Putamen (tissue), 1 donor: ENCODE data around the gene INPP5B.
"Not testable (repeated sequence)": the region's sequence is repeated elsewhere in the genome, so short reads cannot be mapped to it uniquely, and the experiment has no call there.

Experiments used
- DNase-seq: peaks from one replicate; pipeline ENCODE4 v3.0.0-alpha.2; 2016; ENCODE audit warnings: low spot score

INPP5B gene

DNA sequence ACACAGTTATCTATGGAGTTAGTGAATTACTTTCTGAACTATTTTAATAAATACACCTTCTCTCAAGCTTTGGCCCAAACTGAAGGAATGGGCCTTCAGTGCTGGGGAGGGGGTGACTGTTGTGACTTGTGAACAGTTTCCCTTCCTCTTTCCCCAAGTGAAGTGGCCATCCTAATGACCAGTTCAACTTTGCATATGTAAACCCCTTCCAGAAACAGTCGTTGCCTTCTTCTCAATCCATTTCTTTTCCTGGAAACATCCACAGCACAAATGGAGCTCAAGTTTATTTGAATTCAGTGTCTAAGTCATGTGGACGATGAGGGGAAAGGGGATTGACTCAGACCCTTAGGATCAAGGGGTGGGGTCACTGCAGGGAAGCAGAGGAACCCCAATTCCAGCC lies 1.3 kb upstream of the INPP5B start:
- no peak for DNase-seq

DNA sequence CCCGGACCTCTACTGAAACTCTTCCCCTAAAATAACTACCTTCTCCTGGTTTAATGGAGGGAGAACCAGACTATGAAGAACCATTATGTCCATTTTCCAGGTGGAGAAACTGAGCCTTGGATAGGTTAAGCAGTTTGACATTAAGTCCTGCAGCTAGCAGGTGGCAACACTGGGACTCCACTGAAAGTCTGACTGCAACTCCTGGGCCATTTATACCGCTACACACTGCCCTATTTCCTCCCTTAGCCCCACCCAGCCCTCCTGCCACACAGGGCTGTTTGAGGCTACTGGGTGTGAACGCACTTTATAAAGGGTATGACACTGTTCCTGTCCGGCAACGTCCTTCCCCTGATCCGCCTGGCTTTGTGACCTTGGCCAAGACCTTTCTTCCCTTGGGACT lies 511 bp upstream of the INPP5B start:
- DNase-seq = no peak

DNA sequence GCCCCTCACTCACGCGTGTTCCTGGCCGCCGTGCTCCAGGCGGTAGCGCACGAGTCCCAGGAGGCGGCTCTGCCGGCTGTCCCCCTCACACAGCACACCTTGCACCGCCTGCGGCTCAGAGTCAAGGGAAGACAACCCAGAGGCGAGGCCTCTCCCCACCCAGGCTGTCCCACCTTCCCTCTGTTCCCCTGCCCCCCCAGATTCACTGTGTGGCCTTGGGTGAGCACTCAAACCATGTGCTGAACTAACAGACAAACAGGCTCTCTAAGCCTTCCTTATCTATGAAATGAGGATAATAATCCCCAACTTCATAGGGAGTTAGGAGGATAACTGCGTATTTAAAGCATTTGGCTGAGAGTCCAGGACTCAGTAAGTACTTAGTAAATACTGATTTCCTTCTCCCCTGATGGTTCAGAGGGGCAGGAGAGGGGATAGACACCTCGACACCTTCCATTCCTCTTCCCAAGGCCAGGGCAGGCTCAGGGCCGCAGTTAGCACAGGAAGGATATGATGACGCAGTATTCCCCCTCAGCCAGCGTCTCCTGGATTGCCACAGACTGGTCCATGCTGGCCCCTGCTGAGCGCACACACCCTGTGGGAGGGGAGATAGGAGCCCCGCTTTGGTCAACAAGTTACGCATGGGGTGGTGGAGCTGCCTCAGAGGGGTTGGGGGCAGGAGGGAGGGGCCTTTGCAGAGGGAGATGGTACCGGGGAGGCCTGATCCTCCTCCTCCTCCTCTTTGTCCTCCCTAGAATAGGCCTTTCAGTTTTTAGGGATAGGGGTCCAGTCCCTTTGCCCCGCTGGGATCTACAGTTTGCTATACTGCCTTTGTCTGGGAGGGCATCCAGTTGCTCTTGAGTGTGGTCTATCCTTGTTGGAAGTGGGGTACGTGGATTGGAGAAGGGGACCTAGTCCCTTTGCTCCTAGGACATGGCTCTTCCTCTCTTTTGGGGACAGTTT lies 830 bp downstream of the INPP5B start:
- no peak for DNase-seq

DNA sequence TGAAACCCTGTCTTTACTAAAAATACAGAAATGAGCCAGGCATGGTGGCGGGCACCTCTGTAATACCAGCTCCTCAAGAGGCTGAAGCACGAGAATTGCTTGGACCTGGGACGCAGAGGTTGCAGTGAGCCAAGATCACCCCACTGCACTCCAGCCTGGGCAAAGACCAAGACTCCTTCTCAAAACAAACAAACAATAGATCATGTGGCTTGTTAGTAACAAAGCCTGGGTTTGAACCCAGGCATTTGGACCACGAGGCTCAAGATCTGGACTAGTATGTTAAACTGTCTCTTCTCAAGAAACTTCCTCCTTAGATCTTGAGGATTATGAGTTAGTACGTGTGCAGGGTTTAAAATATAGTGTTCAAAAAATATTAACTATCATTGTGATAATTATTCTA lies 1.6 kb downstream of the INPP5B start:
- DNase-seq = no peak

DNA sequence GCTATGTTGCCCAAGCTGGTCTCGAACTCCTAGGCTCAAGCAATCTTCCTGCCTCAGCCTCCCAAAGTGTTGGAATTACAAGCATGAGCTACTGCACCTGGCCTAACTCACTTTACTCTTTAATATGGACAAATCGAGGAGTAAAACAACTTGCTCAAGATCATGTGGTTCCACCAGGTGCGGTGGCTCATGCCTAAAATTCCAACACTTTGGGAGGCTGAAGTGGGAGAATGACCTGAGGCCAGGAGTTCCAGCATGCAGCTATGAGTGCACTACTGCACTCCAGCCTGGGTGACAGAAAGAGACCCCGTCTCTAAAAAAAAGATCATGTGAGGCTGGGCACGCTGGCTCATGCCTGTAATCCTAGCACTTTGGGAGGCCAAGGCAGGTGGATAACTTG lies 2.0 kb downstream of the INPP5B start:
- no peak for DNase-seq

DNA sequence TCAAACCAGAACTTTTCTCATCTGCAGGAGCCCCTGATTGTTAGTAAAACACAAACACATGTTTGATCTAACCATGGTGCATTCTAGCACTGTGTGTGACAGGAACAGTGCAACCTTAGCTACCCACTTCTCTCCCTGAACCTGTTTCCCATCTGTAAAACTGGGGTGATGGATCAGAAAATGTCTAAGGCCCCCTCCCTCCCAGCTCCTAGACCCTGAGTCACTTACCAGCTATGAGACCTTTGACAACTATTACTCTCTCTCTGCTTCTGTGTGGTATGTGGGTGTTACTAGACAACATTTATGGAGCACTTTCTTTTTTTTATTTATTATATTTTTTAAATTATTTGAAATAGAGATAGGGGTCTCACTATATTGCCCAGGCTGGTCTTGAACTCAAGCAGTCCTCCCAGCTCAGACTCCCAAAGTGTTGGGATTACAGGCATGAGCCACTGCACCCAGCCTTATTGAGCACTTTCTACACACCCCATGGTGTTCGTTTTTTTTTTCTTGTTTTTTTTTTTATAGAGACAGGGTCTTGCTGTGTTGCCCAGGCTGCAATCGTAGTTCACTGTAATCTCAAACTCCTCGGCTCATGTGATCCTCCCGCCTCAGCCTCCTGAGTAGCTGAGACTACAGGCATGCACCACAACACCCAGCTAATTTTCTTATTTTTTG lies 2.6 kb downstream of the INPP5B start:
- no peak for DNase-seq

DNA sequence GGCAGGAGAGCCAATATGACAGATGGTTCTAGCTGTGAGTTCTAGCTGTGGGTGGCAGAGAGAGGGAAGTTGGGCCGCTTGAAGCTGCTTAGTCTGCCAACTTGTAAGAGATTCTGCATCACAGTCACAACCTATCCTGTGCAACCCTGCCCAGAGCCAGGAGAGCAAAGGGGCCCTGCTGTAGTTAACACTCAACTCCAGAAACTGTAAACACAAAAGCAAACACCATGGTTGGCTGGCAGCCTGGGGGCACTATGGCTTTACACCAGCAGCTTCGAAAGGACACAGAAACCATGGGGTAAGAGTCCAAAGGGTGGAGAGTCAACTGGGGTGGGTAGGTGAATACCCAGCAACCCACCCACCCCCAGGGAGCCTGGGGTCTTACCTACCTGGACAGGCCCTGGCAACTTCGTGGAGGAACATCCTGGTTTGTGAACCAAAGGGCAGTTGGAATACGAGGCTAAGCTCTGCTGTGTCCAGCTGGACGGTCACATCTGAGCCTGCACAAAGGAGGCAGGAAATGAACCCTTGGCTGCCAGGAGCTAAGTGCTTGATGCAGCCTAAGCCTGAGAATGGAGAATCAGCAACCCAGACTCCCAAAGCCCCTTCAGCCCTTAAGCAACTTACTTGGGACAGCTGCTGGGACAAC lies 6.4 kb downstream of the INPP5B start:
- DNase-seq = no peak

DNA sequence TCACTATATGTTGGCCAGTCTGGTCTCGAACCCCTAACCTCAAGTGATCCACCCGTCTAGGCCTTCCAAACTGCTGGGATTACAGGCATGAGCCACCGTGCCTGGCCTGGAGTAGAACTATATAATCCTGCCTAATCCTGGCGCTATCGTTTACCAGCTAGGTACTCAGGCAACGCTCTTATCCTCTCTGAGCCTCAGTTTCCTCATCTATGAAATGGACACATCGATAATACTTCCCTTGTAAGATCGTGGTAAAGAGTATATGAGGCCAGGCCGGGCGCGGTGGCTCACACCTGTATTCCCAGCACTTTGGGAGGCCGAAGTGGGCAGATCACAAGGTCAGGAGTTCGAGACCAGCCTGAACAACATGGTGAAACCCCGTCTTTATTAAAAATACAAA lies 10.1 kb downstream of the INPP5B start:
- DNase-seq = not testable (repeated sequence)

DNA sequence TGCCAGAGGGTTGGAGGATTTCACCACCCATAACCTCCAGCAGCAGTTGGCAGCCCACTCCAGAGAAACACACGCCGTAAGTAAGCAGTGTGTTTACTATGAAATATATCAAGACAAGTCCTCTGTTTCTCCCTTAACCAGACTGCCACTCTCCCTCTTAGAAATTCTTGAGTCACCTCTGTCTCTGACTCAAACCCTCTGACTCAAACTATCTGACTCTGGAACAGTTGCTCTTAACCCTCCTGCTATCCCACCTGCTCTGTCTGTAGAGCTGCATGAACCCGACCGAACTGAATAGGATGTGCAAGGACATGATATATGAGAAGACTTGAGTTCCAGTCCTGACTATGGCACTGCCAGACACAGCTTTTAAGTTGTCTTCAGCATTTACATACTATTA lies 14.1 kb downstream of the INPP5B start:
- no peak for DNase-seq

DNA sequence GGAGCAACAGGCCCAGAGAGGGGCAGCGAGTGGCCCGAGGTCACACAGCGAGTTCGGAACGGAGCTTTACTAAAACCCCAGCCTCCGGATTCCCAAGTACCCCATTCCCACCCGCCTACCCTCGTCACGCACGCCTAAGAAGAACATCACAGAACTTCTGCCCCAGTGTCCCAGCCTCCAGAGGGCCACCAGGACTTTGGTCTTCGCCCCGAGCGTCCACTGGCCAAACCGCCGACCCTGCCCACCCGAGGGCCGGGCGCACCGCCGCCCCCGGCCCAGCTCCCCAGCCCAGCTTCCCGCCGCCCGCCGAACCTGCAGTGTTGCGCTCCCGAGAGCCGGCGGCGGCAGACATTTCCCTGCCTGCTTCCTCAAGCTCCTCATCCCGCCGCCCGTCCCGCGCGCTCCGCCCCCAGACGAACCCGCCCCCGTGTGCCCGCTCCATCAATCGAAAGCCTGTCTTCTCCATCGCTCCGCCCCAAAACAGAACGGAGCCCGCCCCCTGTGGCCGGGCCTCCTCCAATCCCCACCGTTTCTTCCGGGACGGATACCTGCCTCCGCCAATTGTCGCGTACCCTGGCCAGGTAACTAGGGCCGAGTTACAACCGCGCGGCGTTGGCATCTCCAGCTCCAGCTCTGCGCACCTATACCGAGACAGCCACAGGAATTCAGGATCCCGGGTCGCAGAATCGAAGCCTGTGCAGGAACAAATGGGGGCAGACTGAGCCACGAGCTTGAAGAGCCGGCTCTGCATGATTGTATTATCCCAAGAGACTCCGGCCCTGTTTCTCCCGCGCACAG lies 15.3 kb downstream of the INPP5B start:
- peak; percentile 94 for DNase-seq

DNA sequence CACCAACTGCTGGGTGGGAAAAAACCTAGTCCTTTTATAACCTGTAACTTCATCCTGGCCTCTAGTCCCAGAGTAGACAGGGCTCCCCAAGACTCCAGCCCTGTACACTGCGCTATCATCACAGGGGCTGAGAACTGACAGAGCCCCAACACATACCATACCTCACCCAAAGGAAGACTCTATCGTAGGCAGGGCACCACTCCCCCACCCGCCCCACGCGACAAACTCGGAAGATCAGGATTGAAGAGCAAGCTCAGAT lies 15.8 kb downstream of the INPP5B start:
- DNase-seq = no peak

DNA sequence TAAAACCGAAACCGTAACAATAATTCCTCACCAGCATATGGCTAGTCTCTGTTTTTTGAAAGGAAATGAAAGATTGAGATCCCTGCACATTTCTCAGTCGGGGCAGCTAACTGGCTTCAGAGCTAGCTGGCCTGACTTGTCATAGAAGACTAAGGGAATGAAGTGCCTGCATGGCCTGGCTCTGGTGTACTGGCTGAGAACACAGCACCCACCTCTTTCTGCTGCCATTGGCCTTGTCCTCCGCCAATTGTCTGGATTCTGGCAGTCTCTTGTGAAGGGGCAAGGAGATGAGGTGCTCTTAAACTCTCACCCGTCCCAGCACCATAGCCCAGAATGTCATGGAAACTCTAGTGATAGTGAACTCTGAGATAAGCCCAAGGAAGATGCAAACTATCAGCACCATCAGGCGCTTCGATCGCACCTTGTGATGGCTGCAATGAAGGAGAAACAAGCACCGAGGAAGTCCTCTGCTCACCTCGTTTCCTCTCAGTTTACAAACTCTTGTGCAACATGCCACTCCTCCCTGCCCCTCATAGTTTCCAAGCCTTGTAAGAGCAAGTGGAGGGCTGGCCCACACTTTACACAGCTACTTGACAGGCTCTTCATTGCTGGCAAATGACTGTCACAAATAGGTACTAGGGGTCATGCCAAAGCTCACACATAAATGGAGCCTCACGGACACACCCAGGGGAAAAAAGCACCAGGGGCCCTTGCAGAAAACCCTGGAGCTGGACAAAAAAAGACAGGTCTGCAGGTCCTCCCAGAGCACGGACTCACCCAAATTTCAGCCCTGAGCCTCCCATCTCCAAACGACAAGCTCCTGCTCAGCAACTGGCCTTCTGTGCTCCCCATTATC lies 16.4 kb downstream of the INPP5B start:
- no peak for DNase-seq

DNA sequence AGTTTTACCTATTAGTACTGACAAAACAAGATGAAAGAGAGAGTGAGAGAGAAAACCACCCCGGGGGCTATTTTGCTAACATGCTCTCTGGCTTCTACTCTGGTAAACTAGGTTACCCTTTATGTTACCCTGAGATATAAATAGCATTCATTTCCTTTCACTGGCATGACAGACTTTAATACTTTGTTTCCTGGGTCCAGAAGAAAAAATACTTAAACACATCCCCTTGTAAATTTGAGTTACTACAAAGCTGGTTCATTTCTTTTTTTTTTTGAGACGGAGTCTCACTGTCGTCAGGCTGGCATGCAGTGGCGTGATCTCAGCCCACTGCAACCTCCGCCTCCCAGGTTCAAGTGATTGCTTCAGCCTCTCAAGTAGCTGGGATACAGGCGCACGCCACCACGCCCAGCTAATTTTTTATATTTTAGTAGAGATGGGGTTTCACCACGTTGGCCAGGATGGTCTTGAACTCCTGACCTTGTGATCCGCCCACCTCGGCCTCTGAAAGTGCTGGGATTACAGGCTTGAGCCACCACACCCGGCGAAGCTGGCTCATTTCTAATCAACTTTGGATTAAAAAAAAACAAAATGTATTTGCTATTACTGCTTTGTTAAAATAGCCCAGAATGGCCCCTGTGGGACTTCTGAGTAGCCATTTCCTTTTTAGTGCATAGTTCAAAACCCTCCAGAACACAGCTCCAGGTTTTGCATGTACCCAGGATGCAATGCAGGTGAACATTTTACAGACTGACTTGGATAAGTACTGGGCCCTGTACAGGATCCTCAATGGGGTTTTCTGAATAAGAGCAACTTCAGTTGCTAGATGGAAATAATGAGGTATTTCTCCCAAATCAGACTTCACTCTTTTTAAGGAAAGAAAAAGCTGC lies 20.6 kb downstream of the INPP5B start:
- no peak for DNase-seq

DNA sequence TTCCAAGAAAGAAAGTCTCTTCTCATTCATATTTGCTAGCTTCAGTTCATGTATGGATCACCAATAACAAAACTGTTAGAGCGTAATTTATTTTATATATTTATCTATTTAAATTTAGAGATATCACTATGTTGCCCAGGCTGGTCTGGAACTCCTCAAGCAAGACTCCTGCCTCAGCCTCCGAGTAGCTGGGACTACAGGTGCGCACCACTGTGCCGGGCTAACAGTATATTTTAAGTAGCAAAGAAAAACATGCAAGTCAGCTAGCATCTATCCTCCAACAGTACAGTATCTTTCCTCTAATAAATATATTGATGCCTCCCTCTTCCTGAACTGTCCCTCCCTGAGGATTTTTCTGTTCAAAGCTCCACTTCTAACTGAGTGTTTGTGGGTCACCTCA lies 21.5 kb downstream of the INPP5B start:
- no peak for DNase-seq

DNA sequence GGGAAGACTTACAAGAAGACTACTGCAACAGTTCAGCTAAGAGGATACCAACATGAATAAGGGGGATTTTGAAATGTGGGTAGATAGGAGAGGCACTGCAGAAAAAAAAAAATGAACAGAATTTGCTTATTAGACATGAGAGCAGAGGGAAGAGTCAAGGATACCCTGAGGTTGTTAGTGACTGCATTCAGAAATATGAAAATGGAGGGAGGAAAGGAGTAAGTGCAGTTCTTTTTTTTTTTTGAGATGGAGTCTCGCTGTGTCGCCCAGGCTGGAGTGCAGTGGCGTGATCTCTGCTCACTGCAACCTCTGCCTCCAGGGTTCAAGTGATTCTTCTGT lies 23.3 kb downstream of the INPP5B start:
- no peak for DNase-seq

DNA sequence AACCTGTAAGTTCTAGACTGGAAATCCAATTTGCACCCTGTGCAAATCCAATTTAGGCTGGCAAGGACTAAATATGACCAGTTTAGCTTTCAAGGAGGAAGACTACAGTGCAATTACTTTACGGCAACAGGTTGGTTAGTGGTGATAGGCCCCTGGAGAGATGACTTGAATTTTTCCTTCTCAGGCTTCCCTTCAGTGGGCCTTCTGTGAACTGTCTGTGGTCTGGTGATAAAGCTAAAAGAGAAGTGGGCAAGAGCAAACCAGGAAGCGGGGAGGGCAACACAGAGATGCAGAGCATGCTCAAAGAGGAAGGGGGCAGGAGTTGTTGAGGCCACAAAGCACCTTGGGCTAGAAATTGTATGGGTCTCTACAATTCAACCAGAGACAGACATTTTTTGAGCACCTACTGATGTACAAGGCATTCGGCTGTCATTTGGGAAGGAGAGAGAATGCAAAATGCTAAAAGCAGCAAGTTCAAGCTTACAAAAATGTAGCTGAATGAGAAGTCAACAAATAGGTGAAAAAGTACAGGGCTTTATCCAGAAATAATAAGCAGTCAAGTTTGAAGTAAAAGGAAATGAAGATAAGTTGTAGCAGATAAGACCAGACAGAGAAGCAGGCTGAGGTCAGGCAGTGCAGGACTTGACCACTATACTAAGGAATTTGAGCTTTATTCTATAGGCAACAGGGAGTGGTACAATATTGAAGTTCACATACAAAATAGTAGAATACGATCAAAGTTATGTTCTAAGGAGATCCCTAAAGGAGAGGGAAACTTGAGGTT lies 23.9 kb downstream of the INPP5B start:
- DNase-seq = no peak

DNA sequence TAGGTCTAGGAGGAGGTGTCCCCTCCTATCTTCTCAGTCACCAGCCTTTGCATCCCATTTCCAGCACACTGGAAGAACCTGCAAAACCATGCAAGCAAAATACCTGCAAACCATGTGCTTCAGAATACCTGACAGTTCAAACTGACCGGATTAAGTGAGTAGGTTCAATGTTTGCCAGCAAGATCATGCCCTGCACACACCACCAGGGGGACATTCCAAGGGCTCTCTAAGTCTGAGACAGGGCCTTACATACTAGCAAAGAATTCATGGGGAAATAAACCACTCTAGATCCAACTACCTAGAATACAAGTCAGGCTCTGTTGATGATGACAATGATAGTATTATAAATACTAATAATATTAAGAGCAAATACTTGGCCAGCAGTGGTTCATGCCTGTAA lies 27.6 kb downstream of the INPP5B start:
- DNase-seq = no peak

DNA sequence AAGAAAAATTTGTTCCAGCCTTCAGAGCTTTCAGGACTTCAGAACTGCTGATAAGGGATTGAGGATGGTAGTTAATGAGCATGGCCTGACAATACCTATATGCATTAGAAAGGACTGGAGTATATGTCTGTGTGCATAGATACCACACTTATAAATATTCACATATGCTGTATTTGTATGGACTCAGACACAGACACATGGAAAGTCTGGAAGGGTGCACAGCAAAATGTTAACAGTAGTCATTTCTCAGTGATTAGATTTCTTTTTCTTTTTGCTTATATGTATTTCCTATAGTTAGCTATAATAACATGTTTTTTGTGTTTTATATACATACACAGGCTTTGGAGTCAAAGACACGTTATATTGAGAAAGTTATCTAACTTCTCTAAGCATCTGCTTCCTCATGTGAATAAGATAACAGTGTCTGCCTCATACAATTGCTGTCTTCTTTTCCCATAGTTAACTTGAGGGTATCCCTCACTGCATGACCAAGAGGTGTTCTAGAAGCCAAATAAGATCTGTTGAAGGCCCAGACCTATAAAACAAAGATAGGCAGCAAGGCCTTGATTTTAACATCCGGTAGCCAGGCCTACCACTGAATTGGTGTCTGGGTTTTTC lies 31.3 kb downstream of the INPP5B start:
- DNase-seq = no peak
